ENCODE results near the gene SUMF1.
"Not testable (repeated sequence)": the region's sequence is repeated elsewhere in the genome, so short reads cannot be mapped to it uniquely, and the experiment has no call there.

The SUMF1 gene

GRCh38 chr3:4458961-4459360 lies 8.1 kb downstream of the SUMF1 start:
- DNase-seq = no peak

GRCh38 chr3:4456780-4457179 lies 10.3 kb downstream of the SUMF1 start:
- not testable (repeated sequence) for DNase-seq

GRCh38 chr3:4454142-4454541 lies 12.9 kb downstream of the SUMF1 start:
- DNase-seq = no peak

GRCh38 chr3:4449043-4449805 lies 17.8 kb downstream of the SUMF1 start:
- DNase-seq = no peak

GRCh38 chr3:4448187-4448586 lies 18.9 kb downstream of the SUMF1 start:
- no peak for DNase-seq

GRCh38 chr3:4447295-4447999 lies 19.6 kb downstream of the SUMF1 start:
- DNase-seq = no peak

- DNase-seq = no peak
Observed at GRCh38 chr3:4440951-4441350, 26.1 kb downstream of the SUMF1 start.

- DNase-seq = no peak
Observed at GRCh38 chr3:4438296-4438695, 28.8 kb downstream of the SUMF1 start.

- DNase-seq = no peak
Observed at GRCh38 chr3:4432259-4432658, 34.8 kb downstream of the SUMF1 start.

- DNase-seq = no peak
Observed at GRCh38 chr3:4429648-4430350, 37.3 kb downstream of the SUMF1 start.

- DNase-seq = no peak
Observed at GRCh38 chr3:4426782-4427344, 40.2 kb downstream of the SUMF1 start.

- DNase-seq = no peak
Observed at GRCh38 chr3:4426261-4426781, 40.7 kb downstream of the SUMF1 start.

GRCh38 chr3:4425707-4426106 lies 41.4 kb downstream of the SUMF1 start:
- no peak for DNase-seq

- DNase-seq = no peak
Observed at GRCh38 chr3:4425055-4425454, 42.0 kb downstream of the SUMF1 start.

GRCh38 chr3:4421121-4421520 lies 45.9 kb downstream of the SUMF1 start:
- no peak for DNase-seq

- DNase-seq = no peak
Observed at GRCh38 chr3:4419920-4420319, 47.1 kb downstream of the SUMF1 start.

- DNase-seq = no peak
Observed at GRCh38 chr3:4419386-4419785, 47.7 kb downstream of the SUMF1 start.

- DNase-seq = no peak
Observed at GRCh38 chr3:4418156-4418555, 48.9 kb downstream of the SUMF1 start.

GRCh38 chr3:4417449-4417848 lies 49.6 kb downstream of the SUMF1 start:
- no peak for DNase-seq

GRCh38 chr3:4416961-4417360 lies 50.1 kb downstream of the SUMF1 start:
- DNase-seq = no peak

GRCh38 chr3:4416427-4416945 lies 50.6 kb downstream of the SUMF1 start:
- DNase-seq = no peak

- no peak for DNase-seq
Observed at GRCh38 chr3:4413467-4413866, 53.6 kb downstream of the SUMF1 start.

- DNase-seq = no peak
Observed at GRCh38 chr3:4411833-4412232, 55.2 kb downstream of the SUMF1 start.
